Testis (tissue), 2 donors: ENCODE results near the gene PDK2.

Experiments used
- POLR2A ChIP-seq: fragments of 450-650 bp; IDR thresholded peaks from one replicate; pipeline ENCODE4 v1.6.1; 2017; ENCODE audit warnings: antibody characterized with exemption, mild to moderate bottlenecking, moderate library complexity
- TF ChIP-seq, protein P1 (sequence below), 3 experiments: fragments of 450-650 bp in 2 of 3; fragments of 200-600 bp in 1 of 3; sonication (generic) in 1 of 3; IDR thresholded peaks; one replicate each; pipeline ENCODE4 v1.5.1; 2016 to 2019; ENCODE audit warnings: antibody characterized with exemption in 3 of 3, mild to moderate bottlenecking in 2 of 3, moderate library complexity in 1 of 3

- TF ChIP-seq POLR2A = no peak
- TF ChIP-seq, protein P1, sequence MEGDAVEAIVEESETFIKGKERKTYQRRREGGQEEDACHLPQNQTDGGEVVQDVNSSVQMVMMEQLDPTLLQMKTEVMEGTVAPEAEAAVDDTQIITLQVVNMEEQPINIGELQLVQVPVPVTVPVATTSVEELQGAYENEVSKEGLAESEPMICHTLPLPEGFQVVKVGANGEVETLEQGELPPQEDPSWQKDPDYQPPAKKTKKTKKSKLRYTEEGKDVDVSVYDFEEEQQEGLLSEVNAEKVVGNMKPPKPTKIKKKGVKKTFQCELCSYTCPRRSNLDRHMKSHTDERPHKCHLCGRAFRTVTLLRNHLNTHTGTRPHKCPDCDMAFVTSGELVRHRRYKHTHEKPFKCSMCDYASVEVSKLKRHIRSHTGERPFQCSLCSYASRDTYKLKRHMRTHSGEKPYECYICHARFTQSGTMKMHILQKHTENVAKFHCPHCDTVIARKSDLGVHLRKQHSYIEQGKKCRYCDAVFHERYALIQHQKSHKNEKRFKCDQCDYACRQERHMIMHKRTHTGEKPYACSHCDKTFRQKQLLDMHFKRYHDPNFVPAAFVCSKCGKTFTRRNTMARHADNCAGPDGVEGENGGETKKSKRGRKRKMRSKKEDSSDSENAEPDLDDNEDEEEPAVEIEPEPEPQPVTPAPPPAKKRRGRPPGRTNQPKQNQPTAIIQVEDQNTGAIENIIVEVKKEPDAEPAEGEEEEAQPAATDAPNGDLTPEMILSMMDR (IDR thresholded peaks at IDR 0.05) = peak; percentile 92 to 96 (median 92)
Measured at GRCh38 chr17:50087246-50087911, 7.8 kb upstream of the PDK2 start.
